Measurements from ENCODE around the gene PCDHGC3. TPM values are rescaled to one million over a fixed set of nuclear protein-coding genes. Genes with fewer than 3 reads are reported as not detected.

The PCDHGC3 gene
- total and polyA plus RNA-seq, 2 experiments from 2014 or later = 12.9 to 13.8 TPM

GRCh38 chr5:141524604-141525597, 49.1 kb downstream of the PCDHGC3 start:
- ATAC-seq (peak; percentile 98), DNase-seq (ENCODE audit: low spot score) (peak; percentile 100)
- Histone ChIP-seq H3K4me2 (0 out of 2 replicates have a peak overlapping the region, but pooled peaks have one; percentile 15), H3F3A (replicated peaks; ENCODE audit: low read depth) (peaks cover 9% of the 10 kb centered on the region; the same call in 1 of the 2 replicates), H3K27ac (ENCODE audit: low read depth) (peak overlapping the region; percentile 47), H3K36me3 (ENCODE audit: insufficient read depth) (peaks cover 34% of the 10 kb centered on the region), H3K27me3 (ENCODE audit: insufficient read depth) (no peaks in the 10 kb centered on the region), H2AFZ (no peak overlapping the region), H3K4me1 (ENCODE audit: insufficient read depth) (peaks cover 11% of the 10 kb centered on the region), H3K4me3 (no peak overlapping the region), H3K79me2 (replicated peaks; ENCODE audit: insufficient read depth) (0 out of 2 replicates have a peak, but pooled peaks cover 6% of the 10 kb centered on the region), H3K9me2 (ENCODE audit: insufficient read depth) (no peaks in the 10 kb centered on the region), H4K20me1 (replicated peaks; ENCODE audit: insufficient read depth) (peaks cover 4% of the 10 kb centered on the region)
- no peaks in the 10 kb centered on the region for H3K9me3 Mint-ChIP-seq
- H3K4me1 Mint-ChIP-seq = peaks cover 22% of the 10 kb centered on the region
- TF ChIP-seq CREB1 (CRISPR knock-in tag; IDR thresholded peaks at IDR 0.05; ENCODE audit: low read depth) = peak; percentile 57; the same call in 1 of the 2 replicates
- TF ChIP-seq POLR2AphosphoS5 (IDR thresholded peaks at IDR 0.05; ENCODE audit: low read depth) = peak; percentile 24; the same call in 1 of the 2 replicates
- TF ChIP-seq CTCF (conservative IDR thresholded peaks at IDR 0.05; ENCODE audit: low read depth in 2 of 2) = peak; percentile 100
- no peak for TF ChIP-seq REST (IDR thresholded peaks at IDR 0.05; ENCODE audit: unreplicated experiment)
- peak overlapping the region; percentile 70 for H3K27ac Mint-ChIP-seq
- H3K4me3 Mint-ChIP-seq = peak overlapping the region; percentile 9; the same call in 1 of the 3 replicates
- H3K27me3 Mint-ChIP-seq (ENCODE audit: insufficient read depth, low read depth, poor library complexity) = no peaks in the 10 kb centered on the region
- H3K36me3 Mint-ChIP-seq (ENCODE audit: low read depth) = peaks cover 72% of the 10 kb centered on the region

- no peaks in the 10 kb centered on the region for H3K9me3 Mint-ChIP-seq
- Histone ChIP-seq H3K27ac (ENCODE audit: low read depth) (peak overlapping the region; percentile 47), H3K27me3 (ENCODE audit: insufficient read depth) (no peaks in the 10 kb centered on the region), H2AFZ (no peak overlapping the region), H3K4me3 (no peak overlapping the region), H3K36me3 (ENCODE audit: insufficient read depth) (peaks cover 30% of the 10 kb centered on the region), H3K9me2 (ENCODE audit: insufficient read depth) (no peaks in the 10 kb centered on the region), H4K20me1 (replicated peaks; ENCODE audit: insufficient read depth) (peaks cover 4% of the 10 kb centered on the region), H3K79me2 (replicated peaks; ENCODE audit: insufficient read depth) (0 out of 2 replicates have a peak, but pooled peaks cover 6% of the 10 kb centered on the region), H3K4me1 (ENCODE audit: insufficient read depth) (peaks cover 11% of the 10 kb centered on the region), H3F3A (replicated peaks; ENCODE audit: low read depth) (peaks cover 9% of the 10 kb centered on the region; the same call in 1 of the 2 replicates), H3K4me2 (no peak overlapping the region)
- TF ChIP-seq ZNF462 (CRISPR knock-in tag; IDR thresholded peaks at IDR 0.05) = no peak
- H3K27me3 Mint-ChIP-seq (ENCODE audit: insufficient read depth, low read depth, poor library complexity) = no peaks in the 10 kb centered on the region
- no peak overlapping the region; the same call in 2 of the 3 replicates for H3K4me3 Mint-ChIP-seq
- peaks cover 22% of the 10 kb centered on the region for H3K4me1 Mint-ChIP-seq
- H3K27ac Mint-ChIP-seq = peak overlapping the region; percentile 88
- peaks cover 64% of the 10 kb centered on the region for H3K36me3 Mint-ChIP-seq (ENCODE audit: low read depth)
- no peak for DNase-seq (ENCODE audit: low spot score)
- ATAC-seq = no peak
Measured at GRCh38 chr5:141525653-141526052, 49.9 kb downstream of the PCDHGC3 start.
